ENCODE results near the gene CERS6. TPM values are rescaled to one million over a fixed set of nuclear protein-coding genes. Genes with fewer than 3 reads are reported as not detected.
A peak's percentile ranks its signal among the peaks of the same experiment; 100 is the strongest.

Gene CERS6
- total and polyA plus RNA-seq, 2 donors from 2014 or later, result 9.4 to 18.8 TPM

GRCh38 chr2:168698969-168699368 is 242.9 kb downstream of the CERS6 start:
- FAIRE-seq, result no peak

GRCh38 chr2:168699844-168700417 is 243.9 kb downstream of the CERS6 start:
- no peak overlapping the region for H3K27ac ChIP-seq (ENCODE audit: low read depth in 2 of 2, low read length in 2 of 2)
- FAIRE-seq, result peak; percentile 59
- no peak overlapping the region for H3K9ac ChIP-seq (ENCODE audit: low read length in 3 of 3)
- no peaks in the 10 kb centered on the region for H3K9me3 ChIP-seq (ENCODE audit: control insufficient read depth in 2 of 3, insufficient read depth in 1 of 3, low read length in 3 of 3)
- intact Hi-C loops (cut with DNase I), result no loop called here
- H3K4me3 ChIP-seq (ENCODE audit: low read length in 3 of 3), result no peak overlapping the region
- no peaks in the 10 kb centered on the region for H3K36me3 ChIP-seq (ENCODE audit: control insufficient read depth in 2 of 3, insufficient read depth in 3 of 3, low read length in 3 of 3)
- no peak for TF ChIP-seq CTCF (IDR thresholded peaks at IDR 0.05; ENCODE audit: borderline replicate concordance, extremely low read depth, insufficient read depth)
- DNase-seq, result peak; percentile 66 to 97 (median 82)
- no peaks in the 10 kb centered on the region for H3K27me3 ChIP-seq (ENCODE audit: control insufficient read depth, insufficient read depth, low read length)
- H3K4me1 ChIP-seq (ENCODE audit: control insufficient read depth in 2 of 3, insufficient read depth in 2 of 3, low read depth in 1 of 3, low read length in 3 of 3), result no peaks in the 10 kb centered on the region

More at GRCh38 chr2:168698969-168699368, 242.9 kb downstream of the CERS6 start:
- Histone ChIP-seq H3K27ac (ENCODE audit: low read depth in 2 of 2, low read length in 2 of 2) (no peak overlapping the region), H3K27me3 (ENCODE audit: control insufficient read depth, insufficient read depth, low read length) (no peaks in the 10 kb centered on the region), H3K36me3 (ENCODE audit: control insufficient read depth in 2 of 3, insufficient read depth in 3 of 3, low read length in 3 of 3) (no peaks in the 10 kb centered on the region), H3K9ac (ENCODE audit: low read length in 3 of 3) (no peak overlapping the region), H3K4me3 (ENCODE audit: low read length in 3 of 3) (no peak overlapping the region), H3K4me1 (ENCODE audit: control insufficient read depth in 2 of 3, insufficient read depth in 2 of 3, low read depth in 1 of 3, low read length in 3 of 3) (no peaks in the 10 kb centered on the region), H3K9me3 (ENCODE audit: control insufficient read depth in 2 of 3, insufficient read depth in 1 of 3, low read length in 3 of 3) (no peaks in the 10 kb centered on the region)
- intact Hi-C loops (cut with DNase I), result no loop called here
- no peak for TF ChIP-seq CTCF (IDR thresholded peaks at IDR 0.05; ENCODE audit: borderline replicate concordance, extremely low read depth, insufficient read depth)
- no peak for DNase-seq

GRCh38 chr2:168700615-168701245 is 244.7 kb downstream of the CERS6 start:
- H3K9ac ChIP-seq (ENCODE audit: low read length in 3 of 3), result no peak overlapping the region
- no peak for FAIRE-seq

More at GRCh38 chr2:168700615-168701245, 244.7 kb downstream of the CERS6 start:
- Histone ChIP-seq H3K27ac (ENCODE audit: low read depth in 2 of 2, low read length in 2 of 2) (no peak overlapping the region), H3K27me3 (ENCODE audit: control insufficient read depth, insufficient read depth, low read length) (no peaks in the 10 kb centered on the region), H3K36me3 (ENCODE audit: control insufficient read depth in 2 of 3, insufficient read depth in 3 of 3, low read length in 3 of 3) (no peaks in the 10 kb centered on the region), H3K4me3 (ENCODE audit: low read length in 3 of 3) (no peak overlapping the region), H3K4me1 (ENCODE audit: control insufficient read depth in 2 of 3, insufficient read depth in 2 of 3, low read depth in 1 of 3, low read length in 3 of 3) (no peaks in the 10 kb centered on the region), H3K9me3 (ENCODE audit: control insufficient read depth in 2 of 3, insufficient read depth in 1 of 3, low read length in 3 of 3) (no peaks in the 10 kb centered on the region)
- intact Hi-C loops (cut with DNase I), result no loop called here
- TF ChIP-seq CTCF (IDR thresholded peaks at IDR 0.05; ENCODE audit: borderline replicate concordance, extremely low read depth, insufficient read depth), result no peak
- peak in 1 of 5 donors; percentile 51 for DNase-seq

Measured in kidney (tissue), 14 donors.